HG03139 (cell line): Measurements from ENCODE around the gene CSF3.

Experiments
- ATAC-seq: cut with Tn5 transposase; IDR thresholded peaks from one replicate; pipeline ENCODE4 v1.9.1; 2021; ENCODE audit not compliant: unreplicated experiment

The CSF3 gene

DNA sequence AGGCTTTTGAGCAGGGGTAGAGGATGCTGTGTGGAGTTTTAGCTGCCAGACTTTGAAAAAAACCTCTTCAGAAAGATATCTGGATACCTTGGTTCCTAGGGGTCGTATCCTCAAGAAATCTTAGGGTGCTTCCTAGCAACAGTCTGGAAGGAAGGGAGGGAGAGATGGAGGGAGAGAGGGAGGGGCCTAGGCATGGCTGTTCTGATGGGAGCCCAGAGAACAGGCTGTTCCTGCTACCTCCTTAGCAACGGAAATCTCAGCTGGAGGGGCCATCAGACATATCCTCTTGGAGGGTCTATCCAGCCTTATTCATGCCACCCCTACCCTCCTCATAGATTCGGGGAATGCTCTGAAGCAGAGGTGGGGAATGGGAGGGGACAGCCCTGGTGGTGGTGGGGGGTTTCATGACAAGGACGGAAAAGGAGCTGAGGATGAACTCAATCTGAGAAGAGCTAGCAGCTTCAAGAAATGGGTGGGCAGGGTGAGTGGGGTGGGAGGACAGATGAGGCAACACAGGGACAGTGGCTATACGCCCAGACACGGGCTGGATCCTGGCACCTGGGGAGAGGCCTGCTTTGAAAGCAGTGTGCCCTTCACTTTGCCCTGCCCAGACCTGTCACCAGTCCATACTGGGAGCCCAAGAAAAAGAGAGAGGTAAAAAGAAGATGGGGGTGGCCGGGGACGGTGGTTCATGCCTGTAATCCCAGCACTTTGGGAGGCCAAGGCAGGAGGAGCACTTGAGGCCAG is 44.7 kb downstream of the CSF3 start:
- no peak for ATAC-seq

DNA sequence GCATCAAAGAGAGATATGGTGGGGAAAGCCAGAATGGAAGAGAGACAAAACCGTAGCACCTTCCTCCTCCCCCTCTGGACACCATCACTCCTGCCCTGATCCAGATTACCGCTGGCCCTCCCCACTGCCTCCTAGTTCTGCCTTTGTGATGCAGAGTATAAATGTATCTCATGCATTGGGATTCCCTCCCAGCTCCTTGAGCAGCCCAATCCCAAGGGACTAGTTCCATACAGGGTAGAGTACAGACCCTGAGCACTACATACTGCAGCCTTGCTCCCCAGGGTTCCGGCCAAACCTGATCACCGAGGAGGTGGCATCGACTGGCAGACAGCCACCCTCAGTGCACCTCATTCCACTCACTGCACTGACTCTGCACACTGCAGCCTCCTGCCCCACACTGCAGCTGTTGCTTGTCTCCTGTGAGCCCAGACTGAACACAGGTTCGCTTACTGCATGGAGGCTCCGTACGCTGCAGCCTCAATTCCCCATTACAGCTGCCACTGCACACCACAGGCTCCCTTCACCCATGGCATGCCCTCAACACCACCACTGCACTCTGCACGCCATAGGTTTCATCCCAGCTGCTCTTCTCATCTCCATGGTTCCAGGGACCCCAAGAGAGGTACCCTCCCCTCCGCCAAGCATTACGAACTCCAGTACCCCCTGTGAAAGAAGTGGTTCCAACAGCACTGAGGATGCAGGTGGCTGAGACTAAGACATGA is 45.8 kb downstream of the CSF3 start:
- no peak for ATAC-seq

GRCh38 chr17:40061609-40062038 is 46.4 kb downstream of the CSF3 start:
- no peak for ATAC-seq

GRCh38 chr17:40062329-40063186 is 47.3 kb downstream of the CSF3 start, which contains the start of gene THRA:
THRA (plus strand) TSS chr17:40062965; CDS start chr17:40074489, 11,524 bp downstream.
- ATAC-seq = no peak

DNA sequence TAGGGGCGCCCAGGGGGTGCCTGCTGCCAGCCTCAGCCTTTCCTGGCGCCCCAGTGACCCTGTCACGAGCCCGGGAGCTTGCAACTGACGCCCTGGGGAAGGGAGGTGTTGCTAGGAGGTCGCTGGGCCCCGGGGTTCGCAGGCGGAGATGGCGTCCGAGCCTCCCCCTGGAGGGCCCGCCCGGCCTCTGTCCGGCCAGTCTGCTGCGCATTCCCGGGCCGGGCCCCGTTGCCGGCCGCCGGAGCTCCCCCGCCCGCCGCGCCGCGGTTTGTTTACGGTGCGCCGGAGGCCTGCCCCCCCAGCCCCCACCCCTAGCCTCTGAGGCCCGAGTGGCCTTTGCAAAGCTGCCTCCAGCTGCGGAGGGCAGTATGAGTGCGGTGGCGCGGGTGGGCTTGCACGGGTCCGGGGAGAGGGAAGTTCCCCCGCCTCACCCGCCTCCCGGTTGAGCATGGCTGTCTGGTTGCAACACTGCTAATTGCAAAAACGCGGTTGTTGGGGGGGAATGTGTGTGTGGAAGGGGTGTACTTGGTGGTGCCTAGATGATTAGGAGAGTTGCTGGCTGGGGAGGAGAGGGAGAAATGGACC is 48.0 kb downstream of the CSF3 start:
- ATAC-seq = no peak

GRCh38 chr17:40063901-40064531 is 48.8 kb downstream of the CSF3 start:
- no peak for ATAC-seq

- ATAC-seq = no peak
Observed at GRCh38 chr17:40064971-40065768, 49.9 kb downstream of the CSF3 start.

GRCh38 chr17:40065769-40066510 is 50.7 kb downstream of the CSF3 start:
- ATAC-seq = no peak
